HepG2 (cell line): Measurements from ENCODE around the gene DHX30. TPM values are rescaled to one million over a fixed set of nuclear protein-coding genes. Genes with fewer than 3 reads are reported as not detected.

Experiments used
- ATAC-seq: fragments of 200-7000 bp; cut with Tn5 transposase; 3 replicates; pipeline ENCODE4 v1.9.1; 2020; ENCODE audit warnings: mild to moderate bottlenecking, moderate library complexity
- BruUV-seq: library from RNA; stranded (reverse); fragments of 400-500 nt; replicated peaks from 2 replicates; lab custom pipeline; 2021; lab: Mats Ljungman, UMichigan
- CTCF ChIA-PET: fragments of 300-600 bp; formaldehyde crosslinking; extraction: SDS; loops from one replicate; lab custom pipeline; 2021; ENCODE audit warnings: low total read pairs, inconsistent platforms, low intra/inter-chr PET ratio; lab: Yijun Ruan, JAX
- POLR2A ChIA-PET: fragments of 350-600 bp; sonication (Branson Sonifier 250); formaldehyde crosslinking; loops from one replicate; lab custom pipeline; 2020; ENCODE audit warnings: antibody characterized with exemption, inconsistent platforms; lab: Yijun Ruan, JAX
- DNase-seq: peaks from one replicate; pipeline ENCODE4 v3.0.0-alpha.2; 2015; ENCODE audit warnings: low spot score
- FAIRE-seq: peaks from 3 replicates; lab custom pipeline; 2011; peaks lifted over from hg19 to GRCh38; lab: Jason Lieb, UNC
- H2AFZ ChIP-seq: one replicate; pipeline ENCODE4 v1.6.1; 2011; ENCODE audit warnings: low read length, inconsistent platforms
- H3K27ac ChIP-seq: fragments of 300-600 bp; 3 replicates; pipeline ENCODE4 v1.8.0; 2011; ENCODE audit warnings: mixed run types, mild to moderate bottlenecking, mixed read lengths, low read length, inconsistent platforms; ENCODE audit not compliant: insufficient read depth; ENCODE audit errors: extremely low read length
- H3K27me3 ChIP-seq, 2 experiments: fragments of 200-600 bp in 1 of 2; 2 replicates in 1 of 2; 3 replicates in 1 of 2; pipeline versions ENCODE4 v1.6.0 to v1.8.0; 2011; ENCODE audit warnings: low read length in 2 of 2, mild to moderate bottlenecking in 2 of 2, moderate library complexity in 2 of 2, inconsistent platforms in 1 of 2; ENCODE audit not compliant: insufficient read depth in 2 of 2, control insufficient read depth in 1 of 2
- H3K36me3 ChIP-seq, 2 experiments: fragments of 200-600 bp in 1 of 2; replicated peaks in 1 of 2; 2 replicates in 1 of 2; 3 replicates in 1 of 2; pipeline versions ENCODE4 v1.5.1 to v1.8.0; 2011; ENCODE audit warnings: low read length in 2 of 2, inconsistent platforms in 1 of 2; ENCODE audit not compliant: insufficient read depth in 2 of 2, control insufficient read depth in 1 of 2
- H3K4me1 ChIP-seq: 2 replicates; pipeline ENCODE4 v1.5.1; 2012; ENCODE audit warnings: low read length, inconsistent platforms; ENCODE audit not compliant: insufficient read depth
- H3K4me2 ChIP-seq: 2 replicates; pipeline ENCODE4 v1.6.0; 2011; ENCODE audit warnings: low read depth, low read length, inconsistent platforms
- H3K4me3 ChIP-seq, 3 experiments: fragments of 200-600 bp in 1 of 3; sonication (generic), shearing (Covaris generic) in 1 of 3; replicated peaks in 1 of 3; 2 replicates each; pipeline ENCODE4 v1.5.1; 2011 to 2016; ENCODE audit warnings: low read length in 3 of 3, inconsistent platforms in 2 of 3, low read depth in 2 of 3, mild to moderate bottlenecking in 2 of 3, control low read depth in 1 of 3, mixed read lengths in 1 of 3; ENCODE audit not compliant: insufficient read depth in 1 of 3
- H3K79me2 ChIP-seq: one replicate; pipeline ENCODE4 v1.6.1; 2011; ENCODE audit warnings: low read length, inconsistent platforms; ENCODE audit not compliant: insufficient read depth
- H3K9ac ChIP-seq: 2 replicates; pipeline ENCODE4 v1.6.0; 2011; ENCODE audit warnings: mild to moderate bottlenecking, low read depth, low read length, inconsistent platforms; ENCODE audit not compliant: insufficient read depth
- H3K9me3 ChIP-seq: 2 replicates; pipeline ENCODE4 v1.5.1; 2012; ENCODE audit warnings: mild to moderate bottlenecking, low read length
- H4K20me1 ChIP-seq: 2 replicates; pipeline ENCODE4 v1.6.0; 2011; ENCODE audit warnings: inconsistent platforms, mild to moderate bottlenecking, low read length, moderate library complexity; ENCODE audit not compliant: insufficient read depth
- ZNF407 ChIP-seq: sonication (generic); formaldehyde crosslinking; IDR thresholded peaks from one replicate; pipeline ENCODE4 v1.5.1; 2020; ENCODE audit warnings: mild to moderate bottlenecking, missing genetic modification reagents; ENCODE audit errors: not compliant biosample characterization
- ZNF503 ChIP-seq: sonication (generic); formaldehyde crosslinking; IDR thresholded peaks from 2 replicates; pipeline ENCODE4 v1.4.0; 2020; ENCODE audit warnings: missing genetic modification reagents
- WGBS: methylation state at CpG from one replicate; pipeline ENCODE4 v1.1.6; 2017; ENCODE audit warnings: low lambda C conversion rate; 5-methylcytosine and 5-hydroxymethylcytosine counted together
- in situ Hi-C: cut with HindIII; loops from 2 replicates; pipeline ENCODE4 v1.10.0; 2017; ENCODE audit warnings: low pct_unique_long_range_greater_than_20kb; ENCODE audit not compliant: extremely low pct_ligation_motif_present
- intact Hi-C: fragments of 100-400 bp; cut with micrococcal nuclease; formaldehyde crosslinking; loops from one replicate; pipeline ENCODE4 v1.10.0; 2022; ENCODE audit not compliant: unreplicated experiment
- polyA plus RNA-seq, 8 experiments: library from polyadenylated mRNA; depleted of rRNA in 3 of 8; stranded (reverse) in 7 of 8; unstranded in 1 of 8; fragments of >200 nt; fragmentation: Illumina TruSeq in 4 of 8; extraction: Trizol in 4 of 8; gene quantifications; 2 replicates each; pipeline versions ENCODE4 v1.2.1 to v1.2.3, GENCODE V29; 2011 to 2016; ENCODE audit warnings: low read depth in 4 of 8, missing spikeins in 1 of 8, mixed read lengths in 1 of 8; ENCODE audit not compliant: insufficient read depth in 1 of 8
- total RNA-seq, 5 experiments: library from RNA; depleted of rRNA; stranded (reverse); fragments of >200 nt; fragmentation: Illumina TruSeq; extraction: Trizol; gene quantifications; 2 replicates each; pipeline ENCODE4 v1.2.3, GENCODE V29; 2016; ENCODE audit warnings: low read depth in 1 of 5

The DHX30 gene
- total and polyA plus RNA-seq, 2 of the 13 experiments (the other 11 are each of a cell fraction or from before 2014, with no cell fraction given) = 30.6 to 59.4 TPM

GRCh38 chr3:47882338-47882737 is 79.4 kb downstream of the DHX30 start (continued):
- no peak for TF ChIP-seq ZNF407

GRCh38 chr3:47884603-47885002 is 81.7 kb downstream of the DHX30 start:
- Histone ChIP-seq H3K9me3 (no peaks in the 10 kb centered on the region), H3K27ac (no peak overlapping the region), H3K4me1 (no peaks in the 10 kb centered on the region), H4K20me1 (no peaks in the 10 kb centered on the region), H3K9ac (no peak overlapping the region), H2AFZ (no peak overlapping the region), H3K27me3 (no peaks in the 10 kb centered on the region; a peak in 1 of 5 replicates), H3K36me3 (peaks cover 4 to 18% of the 10 kb centered on the region in 2 experiments; a peak in 4 of 5 replicates), H3K4me2 (no peak overlapping the region), H3K4me3 (no peak overlapping the region), H3K79me2 (no peaks in the 10 kb centered on the region)
- intact Hi-C loops = no loop called here
- DNase-seq (no peak), FAIRE-seq (no peak), ATAC-seq (no peak)
- in situ Hi-C loops = no loop called here
- CTCF ChIA-PET = no interaction called here
- WGBS = 94% methylated on average over 3 of the region's 3 CpGs
- TF ChIP-seq ZNF503 = no peak
- no TSS peak for BruUV-seq
- POLR2A ChIA-PET = no interaction called here
